Measurements from ENCODE around the gene SLC15A1.

The SLC15A1 gene

DNA sequence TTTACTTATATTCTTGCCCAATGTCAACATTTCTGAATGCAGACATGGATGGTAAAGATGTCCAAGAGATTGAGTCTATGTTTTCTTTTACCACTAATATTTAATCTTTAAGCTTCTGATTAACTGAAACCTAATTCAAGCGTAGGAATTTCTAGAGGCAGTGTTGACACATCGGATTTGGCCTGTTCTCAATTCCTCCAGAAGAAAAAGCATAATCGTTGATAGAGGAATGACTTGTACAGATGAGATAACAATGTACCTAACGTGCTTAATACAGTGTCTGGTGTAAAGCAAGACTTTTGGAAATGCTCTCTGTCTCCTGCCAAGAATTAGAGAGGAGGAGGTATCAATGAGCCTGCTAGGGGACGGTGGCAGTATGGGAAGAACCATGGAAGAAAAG lies 35.2 kb downstream of the SLC15A1 start:
- H3K27me3 ChIP-seq (ENCODE audit: control insufficient read depth in 3 of 3, insufficient read depth in 3 of 3, low read depth in 1 of 3, low read length in 3 of 3): peaks cover 0 to 14% (median 0%) of the 10 kb centered on the region in 3 experiments
- H3K4me1 ChIP-seq (ENCODE audit: control insufficient read depth in 2 of 2, insufficient read depth in 1 of 2, low read depth in 1 of 2, low read length in 2 of 2): no peaks in the 10 kb centered on the region
- no peak overlapping the region for H4K91ac ChIP-seq (ENCODE audit: low read depth, low read length, poor library complexity)
- H3K9ac ChIP-seq (ENCODE audit: low read depth, low read length, poor library complexity): no peak overlapping the region
- DNase-seq (ENCODE audit: low spot score): no peak
- no peak overlapping the region for H3K18ac ChIP-seq (ENCODE audit: low read length)
- no peak overlapping the region for H3K27ac ChIP-seq (replicated peaks; ENCODE audit: low read length)
- no CpG with 5 or more reads among the region's 5 CpGs for WGBS, 2 donors (ENCODE audit: extremely low coverage in 2 of 2, insufficient read length in 2 of 2, insufficient replicate concordance in 1 of 2)
- H3K14ac ChIP-seq (ENCODE audit: low read length): no peak overlapping the region
- no peak overlapping the region for H2BK120ac ChIP-seq (ENCODE audit: low read depth, low read length)
- H4K8ac ChIP-seq (ENCODE audit: low read depth, low read length): no peak overlapping the region
- no peak overlapping the region for H2BK5ac ChIP-seq (ENCODE audit: low read length)
- H2AK5ac ChIP-seq (ENCODE audit: low read depth, low read length): no peak overlapping the region
- no peak overlapping the region for H2AFZ ChIP-seq (ENCODE audit: low read length)
- no peak overlapping the region for H3K23ac ChIP-seq (ENCODE audit: low read depth, low read length, poor library complexity)
- H2BK15ac ChIP-seq (ENCODE audit: low read length): no peak overlapping the region
- no peak overlapping the region for H2BK12ac ChIP-seq (ENCODE audit: low read length)
- H3K4me2 ChIP-seq (ENCODE audit: insufficient read depth, low read length, poor library complexity, severe bottlenecking): no peak overlapping the region
- H3K9me3 ChIP-seq (replicated peaks in 1 of 2; ENCODE audit: control insufficient read depth in 2 of 2, insufficient read depth in 1 of 2, low read depth in 1 of 2, low read length in 2 of 2): no peaks in the 10 kb centered on the region
- H3K36me3 ChIP-seq (replicated peaks in 1 of 2; ENCODE audit: control insufficient read depth in 2 of 2, insufficient read depth in 2 of 2, low read length in 2 of 2): no peaks in the 10 kb centered on the region
- H3K79me1 ChIP-seq (ENCODE audit: low read depth, low read length): no peaks in the 10 kb centered on the region
- no peak overlapping the region for H3K4me3 ChIP-seq (ENCODE audit: low read length in 2 of 2)
- no peak overlapping the region for H3K4ac ChIP-seq (ENCODE audit: low read length)

DNA sequence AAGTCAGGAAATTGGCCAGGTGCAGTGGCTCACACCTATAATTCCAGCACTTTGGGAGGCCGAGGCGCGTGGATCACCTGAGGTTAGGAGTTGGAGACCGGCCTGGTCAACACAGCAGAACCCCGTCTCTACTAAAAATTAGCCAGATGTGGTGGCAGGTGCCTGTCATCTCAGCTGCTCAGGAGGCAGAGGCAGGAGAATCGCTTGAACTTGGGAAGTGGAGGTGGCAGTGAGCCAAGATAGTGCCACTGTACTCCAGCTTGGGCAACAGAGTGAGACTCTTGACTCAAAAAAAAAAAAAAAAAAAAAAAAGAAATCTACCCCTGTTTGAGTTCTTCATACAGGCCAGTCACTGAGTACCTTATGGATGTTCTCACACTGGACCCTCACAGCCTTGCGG lies 42.0 kb downstream of the SLC15A1 start:
- H3K4me3 ChIP-seq (ENCODE audit: low read length in 2 of 2): no peak overlapping the region
- no peak overlapping the region for H3K18ac ChIP-seq (ENCODE audit: low read length)
- H3K4ac ChIP-seq (ENCODE audit: low read length): no peak overlapping the region
- no peak overlapping the region for H3K23ac ChIP-seq (ENCODE audit: low read depth, low read length, poor library complexity)
- no peak overlapping the region for H3K14ac ChIP-seq (ENCODE audit: low read length)
- H2BK15ac ChIP-seq (ENCODE audit: low read length): no peak overlapping the region
- no peaks in the 10 kb centered on the region for H3K36me3 ChIP-seq (replicated peaks in 1 of 2; ENCODE audit: control insufficient read depth in 2 of 2, insufficient read depth in 2 of 2, low read length in 2 of 2)
- DNase-seq (ENCODE audit: low spot score): no peak
- no peaks in the 10 kb centered on the region for H3K9me3 ChIP-seq (replicated peaks in 1 of 2; ENCODE audit: control insufficient read depth in 2 of 2, insufficient read depth in 1 of 2, low read depth in 1 of 2, low read length in 2 of 2)
- H4K91ac ChIP-seq (ENCODE audit: low read depth, low read length, poor library complexity): no peak overlapping the region
- WGBS, 2 donors (ENCODE audit: extremely low coverage in 2 of 2, insufficient read length in 2 of 2, insufficient replicate concordance in 1 of 2): no CpG with 5 or more reads among the region's 7 CpGs
- no peak overlapping the region for H3K4me2 ChIP-seq (ENCODE audit: insufficient read depth, low read length, poor library complexity, severe bottlenecking)
- H2AK5ac ChIP-seq (ENCODE audit: low read depth, low read length): no peak overlapping the region
- no peak overlapping the region for H3K27ac ChIP-seq (replicated peaks; ENCODE audit: low read length)
- H2AFZ ChIP-seq (ENCODE audit: low read length): no peak overlapping the region
- no peak overlapping the region for H2BK12ac ChIP-seq (ENCODE audit: low read length)
- no peaks in the 10 kb centered on the region for H3K79me1 ChIP-seq (ENCODE audit: low read depth, low read length)
- no peak overlapping the region for H2BK5ac ChIP-seq (ENCODE audit: low read length)
- H2BK120ac ChIP-seq (ENCODE audit: low read depth, low read length): no peak overlapping the region
- H3K4me1 ChIP-seq (ENCODE audit: control insufficient read depth in 2 of 2, insufficient read depth in 1 of 2, low read depth in 1 of 2, low read length in 2 of 2): peaks cover 0 to 2% of the 10 kb centered on the region in 2 donors
- H3K27me3 ChIP-seq (ENCODE audit: control insufficient read depth in 3 of 3, insufficient read depth in 3 of 3, low read depth in 1 of 3, low read length in 3 of 3): peaks cover 0 to 6% (median 0%) of the 10 kb centered on the region in 3 experiments
- no peak overlapping the region for H3K9ac ChIP-seq (ENCODE audit: low read depth, low read length, poor library complexity)
- no peak overlapping the region for H4K8ac ChIP-seq (ENCODE audit: low read depth, low read length)

DNA sequence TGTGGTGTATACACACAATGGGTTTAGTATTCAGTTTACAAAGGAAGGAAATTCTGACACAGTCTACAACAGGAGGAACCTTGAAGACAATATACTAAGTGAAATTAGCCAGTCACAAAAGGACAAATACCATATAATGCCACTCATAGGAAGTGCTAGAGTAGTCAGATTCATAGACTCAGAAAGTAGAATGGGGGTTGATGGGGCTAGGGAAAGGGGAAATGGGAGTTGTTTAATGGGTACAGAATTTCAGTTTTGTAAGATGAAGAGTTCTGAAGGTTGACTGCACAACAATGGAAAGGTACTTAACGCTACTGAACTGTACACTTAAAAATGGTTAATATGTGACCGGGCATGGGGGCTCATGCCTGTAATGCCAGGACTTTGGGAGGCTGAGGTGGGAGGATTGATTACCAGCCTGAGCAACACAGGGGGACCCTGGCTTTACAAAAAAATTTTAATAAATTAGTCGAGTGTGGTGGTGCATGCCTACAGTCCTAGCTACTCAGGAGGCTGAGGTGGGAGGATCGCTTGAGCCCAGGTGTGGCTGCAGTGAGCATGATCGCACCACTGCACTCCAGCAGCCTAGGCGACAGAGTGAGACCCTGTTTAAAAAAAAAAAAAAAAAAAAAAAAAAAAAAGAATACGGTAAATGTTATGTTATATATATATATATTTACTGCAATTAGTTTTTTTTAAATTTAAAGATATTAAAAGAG lies 45.0 kb downstream of the SLC15A1 start:
- Histone ChIP-seq H3K27ac (replicated peaks; ENCODE audit: low read length) (no peak overlapping the region), H3K23ac (ENCODE audit: low read depth, low read length, poor library complexity) (no peak overlapping the region), H3K36me3 (replicated peaks in 1 of 2; ENCODE audit: control insufficient read depth in 2 of 2, insufficient read depth in 2 of 2, low read length in 2 of 2) (no peaks in the 10 kb centered on the region)

DNA sequence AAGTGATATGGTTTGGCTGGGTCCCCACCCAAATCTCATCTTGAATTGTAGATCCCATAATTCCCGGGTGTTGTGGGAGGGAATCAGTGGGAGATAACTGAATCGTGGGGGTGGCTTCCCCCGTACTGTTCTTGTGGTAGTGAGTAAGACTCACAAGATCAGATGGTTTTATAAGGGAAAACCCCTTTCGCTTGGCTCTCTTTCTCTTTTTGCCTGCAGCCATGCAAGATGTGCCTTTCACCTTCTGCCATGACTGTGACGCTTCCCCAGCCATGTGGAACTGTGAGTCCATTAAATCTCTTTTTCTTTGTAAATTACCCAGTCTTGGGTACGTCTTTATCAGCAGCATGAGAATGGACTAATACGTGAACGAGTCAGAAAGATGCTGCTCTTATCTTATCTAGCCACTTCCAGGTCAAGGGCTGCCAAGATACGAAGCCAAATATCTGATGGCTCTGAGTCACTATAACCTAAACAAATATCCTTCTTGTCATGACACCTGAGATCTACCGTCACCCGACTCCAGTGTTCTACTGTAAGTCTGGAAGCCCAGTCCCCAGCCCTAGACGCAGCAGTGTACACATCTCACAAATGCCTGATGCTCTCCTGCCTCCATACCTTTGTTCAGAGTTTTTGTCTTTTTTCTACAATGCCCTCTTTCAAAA lies 45.9 kb downstream of the SLC15A1 start:
- Histone ChIP-seq H2BK12ac (ENCODE audit: low read length) (no peak overlapping the region), H3K14ac (ENCODE audit: low read length) (no peak overlapping the region), H2AFZ (ENCODE audit: low read length) (no peak overlapping the region), H3K9ac (ENCODE audit: low read depth, low read length, poor library complexity) (no peak overlapping the region), H3K36me3 (replicated peaks in 1 of 2; ENCODE audit: control insufficient read depth in 2 of 2, insufficient read depth in 2 of 2, low read length in 2 of 2) (no peaks in the 10 kb centered on the region), H2AK5ac (ENCODE audit: low read depth, low read length) (no peak overlapping the region), H3K27ac (replicated peaks; ENCODE audit: low read length) (no peak overlapping the region), H2BK15ac (ENCODE audit: low read length) (no peak overlapping the region), H3K4ac (ENCODE audit: low read length) (no peak overlapping the region), H3K23ac (ENCODE audit: low read depth, low read length, poor library complexity) (no peak overlapping the region), H2BK120ac (ENCODE audit: low read depth, low read length) (no peak overlapping the region), H2BK5ac (ENCODE audit: low read length) (no peak overlapping the region), H3K4me3 (ENCODE audit: low read length in 2 of 2) (no peak overlapping the region), H3K18ac (ENCODE audit: low read length) (no peak overlapping the region), H3K79me1 (ENCODE audit: low read depth, low read length) (no peaks in the 10 kb centered on the region), H3K4me2 (ENCODE audit: insufficient read depth, low read length, poor library complexity, severe bottlenecking) (no peak overlapping the region), H4K91ac (ENCODE audit: low read depth, low read length, poor library complexity) (no peak overlapping the region), H4K8ac (ENCODE audit: low read depth, low read length) (no peak overlapping the region), H3K27me3 (ENCODE audit: control insufficient read depth in 3 of 3, insufficient read depth in 3 of 3, low read depth in 1 of 3, low read length in 3 of 3) (peaks cover 0 to 6% (median 0%) of the 10 kb centered on the region in 3 experiments), H3K4me1 (ENCODE audit: control insufficient read depth in 2 of 2, insufficient read depth in 1 of 2, low read depth in 1 of 2, low read length in 2 of 2) (peaks cover 0 to 2% of the 10 kb centered on the region in 2 donors), H3K9me3 (replicated peaks in 1 of 2; ENCODE audit: control insufficient read depth in 2 of 2, insufficient read depth in 1 of 2, low read depth in 1 of 2, low read length in 2 of 2) (no peaks in the 10 kb centered on the region)
- DNase-seq (ENCODE audit: low spot score): no peak
- no CpG with 5 or more reads among the region's 12 CpGs for WGBS, 2 donors (ENCODE audit: extremely low coverage in 2 of 2, insufficient read length in 2 of 2, insufficient replicate concordance in 1 of 2)

More for the DNA sequence above, 45.0 kb downstream of the SLC15A1 start:
- Histone ChIP-seq H3K27me3 (ENCODE audit: control insufficient read depth in 3 of 3, insufficient read depth in 3 of 3, low read depth in 1 of 3, low read length in 3 of 3) (peaks cover 0 to 6% (median 0%) of the 10 kb centered on the region in 3 experiments), H2BK15ac (ENCODE audit: low read length) (no peak overlapping the region), H3K4me3 (ENCODE audit: low read length in 2 of 2) (no peak overlapping the region), H3K4me2 (ENCODE audit: insufficient read depth, low read length, poor library complexity, severe bottlenecking) (no peak overlapping the region), H3K14ac (ENCODE audit: low read length) (no peak overlapping the region), H2AK5ac (ENCODE audit: low read depth, low read length) (no peak overlapping the region), H3K9ac (ENCODE audit: low read depth, low read length, poor library complexity) (no peak overlapping the region), H3K4me1 (ENCODE audit: control insufficient read depth in 2 of 2, insufficient read depth in 1 of 2, low read depth in 1 of 2, low read length in 2 of 2) (peaks cover 0 to 2% of the 10 kb centered on the region in 2 donors), H2BK120ac (ENCODE audit: low read depth, low read length) (no peak overlapping the region), H2BK5ac (ENCODE audit: low read length) (no peak overlapping the region), H4K91ac (ENCODE audit: low read depth, low read length, poor library complexity) (no peak overlapping the region), H2BK12ac (ENCODE audit: low read length) (no peak overlapping the region), H4K8ac (ENCODE audit: low read depth, low read length) (no peak overlapping the region), H2AFZ (ENCODE audit: low read length) (no peak overlapping the region), H3K9me3 (replicated peaks in 1 of 2; ENCODE audit: control insufficient read depth in 2 of 2, insufficient read depth in 1 of 2, low read depth in 1 of 2, low read length in 2 of 2) (no peaks in the 10 kb centered on the region), H3K4ac (ENCODE audit: low read length) (no peak overlapping the region), H3K79me1 (ENCODE audit: low read depth, low read length) (no peaks in the 10 kb centered on the region), H3K18ac (ENCODE audit: low read length) (no peak overlapping the region)
- no CpG with 5 or more reads among the region's 7 CpGs for WGBS, 2 donors (ENCODE audit: extremely low coverage in 2 of 2, insufficient read length in 2 of 2, insufficient replicate concordance in 1 of 2)
- DNase-seq (ENCODE audit: low spot score): no peak
